NCI-H2196 treated with DMSO at 0.1 percent for 48 hours (cell line): ENCODE results near the gene SNED1.

ENCODE experiments used
- DNase-seq: peaks from one replicate; lab custom pipeline; 2025; ENCODE audit not compliant: unreplicated experiment; lab: John Stamatoyannopoulos, UW

Gene SNED1

GRCh38 chr2:241142063-241142462 lies 143.6 kb downstream of the SNED1 start:
- DNase-seq = no peak

DNA sequence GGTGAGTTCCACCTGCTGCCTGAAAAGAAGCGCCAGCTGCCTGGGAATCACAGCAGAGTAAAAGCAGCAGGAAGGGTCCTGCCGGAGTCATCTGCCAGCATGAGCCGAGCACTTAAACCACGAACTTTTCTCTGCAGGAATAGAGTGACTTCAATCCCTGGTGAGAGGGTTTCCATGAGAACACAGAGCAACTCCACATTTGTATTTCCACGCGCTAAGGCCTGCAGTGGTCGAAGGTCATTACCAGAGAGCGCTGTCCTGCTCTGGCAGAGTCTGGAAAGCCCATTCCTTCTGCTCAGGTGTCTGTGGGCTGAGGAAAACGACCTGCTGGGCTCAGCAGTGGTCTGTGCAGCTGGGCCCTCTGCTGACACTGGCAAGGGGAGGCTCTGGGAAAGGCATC lies 144.2 kb downstream of the SNED1 start:
- no peak for DNase-seq
